A673 (cell line): ENCODE results near the gene THSD8. TPM values are rescaled to one million over a fixed set of nuclear protein-coding genes. Genes with fewer than 3 reads are reported as not detected.

ENCODE experiments used
- BruUV-seq: library from RNA; stranded (reverse); fragments of 400-500 nt; replicated peaks from 2 replicates; lab custom pipeline; 2021; lab: Mats Ljungman, UMichigan
- CTCF ChIA-PET: fragments of 300-600 bp; sonication (Branson Sonifier 250); formaldehyde crosslinking; loops from one replicate; lab custom pipeline; 2022; ENCODE audit warnings: antibody characterized with exemption; lab: Charles Lee
- POLR2A ChIA-PET: fragments of 300-600 bp; sonication (Branson Sonifier 250); formaldehyde crosslinking; loops from one replicate; lab custom pipeline; 2022; ENCODE audit warnings: antibody characterized with exemption; ENCODE audit not compliant: low non-redundant PET; lab: Charles Lee
- DNase-seq: peaks from one replicate; pipeline ENCODE4 v3.0.0-alpha.2; 2015; ENCODE audit warnings: low spot score
- H3K27ac ChIP-seq: fragments of 200-600 bp; sonication (generic); 2 replicates; pipeline ENCODE4 v1.5.1; 2016; ENCODE audit warnings: mixed run types, low read depth, mild to moderate bottlenecking, mixed read lengths, antibody characterized with exemption, low read length; ENCODE audit not compliant: poor library complexity, severe bottlenecking
- H3K27me3 ChIP-seq: fragments of 200-600 bp; sonication (generic); replicated peaks from 2 replicates; pipeline ENCODE4 v1.6.1; 2017; ENCODE audit warnings: mixed run types, low read depth, mild to moderate bottlenecking, mixed read lengths, antibody characterized with exemption, low read length; ENCODE audit not compliant: insufficient read depth, poor library complexity
- H3K36me3 ChIP-seq: fragments of 200-600 bp; sonication (generic); 2 replicates; pipeline ENCODE4 v1.6.1; 2016; ENCODE audit warnings: mixed run types, mild to moderate bottlenecking, mixed read lengths, antibody characterized with exemption, low read length; ENCODE audit not compliant: insufficient read depth, poor library complexity, severe bottlenecking
- H3K4me1 ChIP-seq: fragments of 200-600 bp; sonication (generic); 2 replicates; pipeline ENCODE4 v1.6.1; 2017; ENCODE audit warnings: mixed run types, mild to moderate bottlenecking, mixed read lengths, antibody characterized with exemption, low read length; ENCODE audit not compliant: insufficient read depth, poor library complexity, severe bottlenecking
- H3K4me3 ChIP-seq: fragments of 200-600 bp; sonication (generic); 2 replicates; pipeline ENCODE4 v1.5.1; 2016; ENCODE audit warnings: low read depth, mixed run types, mild to moderate bottlenecking, mixed read lengths, low read length; ENCODE audit not compliant: poor library complexity, severe bottlenecking
- H3K9me3 ChIP-seq: fragments of 200-600 bp; sonication (generic); 2 replicates; pipeline ENCODE4 v1.6.1; 2016; ENCODE audit warnings: mixed run types, low read depth, mild to moderate bottlenecking, mixed read lengths, antibody characterized with exemption, low read length; ENCODE audit not compliant: poor library complexity, severe bottlenecking
- CTCF ChIP-seq: fragments of 300-800, 200-600 bp; sonication (generic); conservative IDR thresholded peaks from 2 replicates; pipeline ENCODE4 v1.5.1; 2017; ENCODE audit warnings: low read depth, mild to moderate bottlenecking, antibody characterized with exemption, low read length, moderate library complexity, mixed read lengths
- EZH2 ChIP-seq: fragments of 200-600 bp; sonication (generic); IDR thresholded peaks from 2 replicates; pipeline ENCODE4 v1.6.1; 2017; ENCODE audit warnings: borderline replicate concordance, low read depth, mild to moderate bottlenecking, mixed read lengths, antibody characterized with exemption, low read length; ENCODE audit not compliant: poor library complexity, severe bottlenecking
- intact Hi-C: fragments of 100-400 bp; cut with micrococcal nuclease; formaldehyde crosslinking; loops from one replicate; pipeline ENCODE4 v1.10.0; 2022; ENCODE audit not compliant: unreplicated experiment
- total RNA-seq: library from RNA; stranded (reverse); gene quantifications from 2 replicates; pipeline ENCODE4 v1.2.3, GENCODE V29; 2021

The THSD8 gene
- total RNA-seq, 1 experiment from 2014 or later, result 45.2 TPM

GRCh38 chr19:12794196-12794941 is 7.5 kb upstream of the THSD8 start:
- Histone ChIP-seq H3K36me3 (peaks cover 12% of the 10 kb centered on the region), H3K4me3 (peak overlapping the region; percentile 59), H3K27me3 (no peaks in the 10 kb centered on the region), H3K27ac (peak overlapping the region; percentile 98), H3K4me1 (peaks cover 24% of the 10 kb centered on the region), H3K9me3 (no peaks in the 10 kb centered on the region)
- ChIA-PET POLR2A (interaction anchor here (0.6 kb wide), 1 partner anchor 28 kb away, joined by 6 read pairs; no protein-coding TSS in a partner anchor), CTCF (interaction anchor here (0.6 to 3.4 kb wide), 5 partner anchors 16 to 167 kb away, joined by 3 to 34 read pairs (median 5); no protein-coding TSS in a partner anchor)
- intact Hi-C loops, result loop anchor here (5.0 kb wide), 1 partner anchor 112 kb away; the partner anchor contains the start of gene DHPS
- TF ChIP-seq CTCF, result no peak
- BruUV-seq, result no TSS peak
- no peak for DNase-seq

GRCh38 chr19:12794971-12795381 is 6.9 kb upstream of the THSD8 start:
- ChIA-PET POLR2A (interaction anchor here (0.6 to 1.0 kb wide), 2 partner anchors 29 kb away, joined by 4 to 6 read pairs; no protein-coding TSS in a partner anchor), CTCF (interaction anchor here (0.6 to 3.4 kb wide), 3 partner anchors 19 to 34 kb away, joined by 3 to 34 read pairs (median 5); no protein-coding TSS in a partner anchor)
- Histone ChIP-seq H3K4me1 (peaks cover 27% of the 10 kb centered on the region), H3K9me3 (no peaks in the 10 kb centered on the region), H3K36me3 (peaks cover 18% of the 10 kb centered on the region), H3K27ac (peak overlapping the region; percentile 98), H3K4me3 (no peak overlapping the region), H3K27me3 (no peaks in the 10 kb centered on the region)
- TF ChIP-seq CTCF (no peak), EZH2 (no peak)
- DNase-seq, result no peak
- intact Hi-C loops, result loop anchor here (5.0 kb wide), 1 partner anchor 113 kb away; the partner anchor contains the start of gene DHPS
- BruUV-seq, result no TSS peak

GRCh38 chr19:12796146-12797071 is 5.5 kb upstream of the THSD8 start:
- peak; percentile 91 for DNase-seq
- ChIA-PET CTCF (interaction anchor here (0.6 to 3.4 kb wide), 6 partner anchors 9 to 185 kb away, joined by 3 to 34 read pairs (median 4); partner anchors contain the start of genes ZNF490 and ZNF791), POLR2A (no interaction called here)
- intact Hi-C loops, result loop anchor here (1.0 to 2.0 kb wide), 2 partner anchors 19 to 30 kb away; no protein-coding TSS in a partner anchor
- Histone ChIP-seq H3K9me3 (no peaks in the 10 kb centered on the region), H3K27ac (no peak overlapping the region), H3K4me1 (peaks cover 23% of the 10 kb centered on the region), H3K27me3 (no peaks in the 10 kb centered on the region), H3K4me3 (no peak overlapping the region), H3K36me3 (peaks cover 20% of the 10 kb centered on the region)
- TF ChIP-seq CTCF, result peak; percentile 94
- TF ChIP-seq EZH2, result no peak
- BruUV-seq, result no TSS peak
